Heart right ventricle (tissue), 16 donors: Measurements from ENCODE around the gene OR2T34. TPM values are rescaled to one million over a fixed set of nuclear protein-coding genes. Genes with fewer than 3 reads are reported as not detected.
"Not testable (repeated sequence)": the region's sequence is repeated elsewhere in the genome, so short reads cannot be mapped to it uniquely, and the experiment has no call there.

Source experiments
- ATAC-seq, 8 donors: fragments of 200-7000 bp; cut with Tn5 transposase; one replicate each; pipeline ENCODE4 v1.9.1; 2020; ENCODE audit warnings: mild to moderate bottlenecking in 8 of 8, moderate library complexity in 8 of 8, moderate number of reproducible peaks in 1 of 8
- DNase-seq, 2 donors: peaks; one replicate each; pipeline ENCODE4 v3.0.0-alpha.2; 2020
- H3K27ac ChIP-seq, 10 donors: fragments of 200-600 bp; sonication (generic) in 2 of 10; one replicate each; pipeline versions ENCODE4 v1.5.0 to v1.8.0; 2020 to 2022; ENCODE audit warnings: mild to moderate bottlenecking in 3 of 10
- H3K27me3 ChIP-seq, 7 donors: fragments of 200-600 bp; one replicate each; pipeline ENCODE4 v1.8.0; 2021 to 2022; ENCODE audit warnings: mild to moderate bottlenecking in 2 of 7
- H3K36me3 ChIP-seq, 9 donors: fragments of 200-600 bp; sonication (generic) in 1 of 9; one replicate each; pipeline versions ENCODE4 v1.5.0 to v1.8.0; 2020 to 2022; ENCODE audit warnings: mild to moderate bottlenecking in 2 of 9
- H3K4me1 ChIP-seq, 9 donors: fragments of 200-600 bp; sonication (generic) in 1 of 9; one replicate each; pipeline versions ENCODE4 v1.5.0 to v1.8.0; 2020 to 2022; ENCODE audit warnings: mild to moderate bottlenecking in 4 of 9
- H3K4me3 ChIP-seq, 10 donors: fragments of 200-600 bp; sonication (generic) in 2 of 10; one replicate each; pipeline versions ENCODE4 v1.5.0 to v1.8.0; 2020 to 2022; ENCODE audit warnings: mild to moderate bottlenecking in 7 of 10, moderate library complexity in 2 of 10
- H3K9me3 ChIP-seq, 11 donors: fragments of 200-600 bp in 10 of 11; sonication (generic) in 2 of 11; one replicate each; pipeline versions ENCODE4 v1.5.0 to v1.8.0; 2013 to 2022; ENCODE audit warnings: mild to moderate bottlenecking in 2 of 11, control low read depth in 1 of 11, moderate library complexity in 1 of 11
- CTCF ChIP-seq, 9 donors: fragments of 200-600 bp; sonication (generic) in 2 of 9; IDR thresholded peaks; one replicate each; pipeline versions ENCODE4 v1.5.0 to v1.8.0; 2021 to 2022; ENCODE audit warnings: antibody characterized with exemption in 9 of 9, mild to moderate bottlenecking in 5 of 9, moderate library complexity in 1 of 9
- WGBS, 2 donors: extraction: QIAGEN DNeasy Blood & Tissue Kit; methylation state at CpG; one replicate each; pipeline ENCODE4 v1.1.7; 2013; ENCODE audit warnings: inconsistent platforms in 1 of 2; 5-methylcytosine and 5-hydroxymethylcytosine counted together
- intact Hi-C, 10 donors: fragments of 100-400 bp; cut with DNase I; formaldehyde crosslinking; loops; one replicate each; pipeline versions ENCODE4 v1.11.1 to v1.14.2; 2022
- long read RNA-seq, 3 donors: library from polyadenylated mRNA; unstranded; transcript quantifications; one replicate each; pipeline ENCODE4 v2.0.0, GENCODE V29; 2020 to 2021
- polyA plus RNA-seq, 2 donors: library from polyadenylated mRNA; stranded (reverse); fragments of 200-250 nt; gene quantifications; one replicate each; pipeline ENCODE4 v1.2.3, GENCODE V29; 2013
- total RNA-seq, 10 donors: library from RNA; stranded (reverse); fragmentation: NEBNext Ultra II Directional in 3 of 10; extraction: Animal tissue kit (Norgen Biotek cat#: 25700) in 3 of 10; gene quantifications; one replicate each; pipeline versions ENCODE4 v1.2.1 to v1.2.4, GENCODE V29; 2021 to 2023
- donor health status: Arrhythmogenic right ventricular cardiomyopathy.
- donor health status: ischemic (EF 13 %, LVEDD 7.1; RV severe dilation, severe dysfunction).
- donor health status: healthy with polysubstance abuse.
- donor health status: DM: no; HTN: yes; CAD: no.
- donor health status: DM: no; HTN: no; CAD: no.
- donor health status: ischemic (EF 25% LVEDD 6.9; RV normal size, moderate dysfunction).
- donor health status: ischemic (EF 25% LVEDD 5.7; RV mildly dilated, moderate dysfunction).
- donor health status: healthy.
- donor health status: DM: yes; HTN: yes; CAD: no.
- donor health status: Ischemic cardiomyopathy.
- donor health status: ischemic (EF 35%, LVEDD 5.7; RV mildly dilated, moderate dysfunction).
- donor health status: nonischemic (EF 11% LVEDD 7.7; RV severe dilation, severe dysfunction).
- donor health status: DM: yes; HTN: yes; CAD: no.
- donor health status: PGD.
- donor health status: ischemic (EF 29% LVEDD 5.4; RV normal size, mild dysfunction).
- donor health status: nonischemic (EF 23%, LVEDD 6.1; RV moderate dilation, normal function).

Gene OR2T34
- not detected for total RNA-seq
- not detected for polyA plus RNA-seq
- long read RNA-seq, donor 1: 0 reads
- long read RNA-seq, donor 2: 0 reads
- long read RNA-seq, donor 3: 0 reads

- H3K36me3 ChIP-seq, H3K9me3 ChIP-seq, intact Hi-C loops, H3K4me1 ChIP-seq, H3K27ac ChIP-seq, H3K27me3 ChIP-seq, H3K4me3 ChIP-seq, DNase-seq, ATAC-seq: not testable (repeated sequence)
- 81 to 87% methylated on average over 3 of the region's 3 CpGs for WGBS, 2 donors
These were observed at the start of gene OR2T34 for GRCh38 chr1:248574657-248575056. OR2T34 (minus strand) TSS chr1:248574757; CDS start chr1:248574757, 0 bp downstream.

- no peak overlapping the region for H3K27ac ChIP-seq
- H3K4me1 ChIP-seq: no peaks in the 10 kb centered on the region
- no peaks in the 10 kb centered on the region for H3K36me3 ChIP-seq
- peak in 1 of 8 donors; percentile 41 for ATAC-seq
- peaks cover 0 to 6% (median 0%) of the 10 kb centered on the region in 7 donors for H3K27me3 ChIP-seq
- H3K9me3 ChIP-seq: no peaks in the 10 kb centered on the region
- DNase-seq: no peak
- WGBS, 2 donors: 52 to 67% methylated on average over 4 of the region's 4 CpGs
- H3K4me3 ChIP-seq: no peak overlapping the region
- intact Hi-C loops: loop anchor here in 6 of 10 donors (2.0 to 5.0 kb wide), 2 partner anchors 184 to 185 kb away; no protein-coding TSS in a partner anchor
- peak in 8 of 9 donors; percentile 21 to 65 (median 42) for TF ChIP-seq CTCF (IDR thresholded peaks at IDR 0.05)
These were observed 48.0 kb upstream of the OR2T34 start for GRCh38 chr1:248622570-248623001.

GRCh38 chr1:248621770-248622169, 47.2 kb upstream of the OR2T34 start:
- WGBS, 2 donors: 66 to 75% methylated on average over 7 of the region's 7 CpGs
- H3K36me3 ChIP-seq: no peaks in the 10 kb centered on the region
- H3K27ac ChIP-seq: no peak overlapping the region
- no peak for ATAC-seq
- H3K4me1 ChIP-seq: no peaks in the 10 kb centered on the region
- H3K27me3 ChIP-seq: peaks cover 0 to 6% (median 0%) of the 10 kb centered on the region in 7 donors
- H3K9me3 ChIP-seq: no peaks in the 10 kb centered on the region
- intact Hi-C loops: loop anchor here in 6 of 10 donors (2.0 to 5.0 kb wide), 2 partner anchors 185 to 186 kb away; no protein-coding TSS in a partner anchor
- no peak overlapping the region for H3K4me3 ChIP-seq
- no peak for DNase-seq
- TF ChIP-seq CTCF (IDR thresholded peaks at IDR 0.05): no peak

GRCh38 chr1:248618878-248619277, 44.3 kb upstream of the OR2T34 start:
- no peak for ATAC-seq
- Histone ChIP-seq H3K4me1 (no peaks in the 10 kb centered on the region), H3K4me3 (no peak overlapping the region), H3K9me3 (no peaks in the 10 kb centered on the region), H3K27me3 (peaks cover 0 to 6% (median 0%) of the 10 kb centered on the region in 7 donors), H3K27ac (no peak overlapping the region), H3K36me3 (no peaks in the 10 kb centered on the region)
- TF ChIP-seq CTCF (IDR thresholded peaks at IDR 0.05): peak in 7 of 9 donors; percentile 26 to 66 (median 45)
- whole genome bisulfite sequencing, 2 donors: 3 to 12% methylated on average over 3 of the region's 3 CpGs
- intact Hi-C loops: loop anchor here in 2 of 10 donors (5.0 kb wide), 1 partner anchor 188 kb away; no protein-coding TSS in a partner anchor
- peak in 1 of 2 donors; percentile 45 for DNase-seq

- 69 to 77% methylated on average over 7 of the region's 7 CpGs for WGBS, 2 donors
- H3K27me3 ChIP-seq: peaks cover 0 to 4% (median 0%) of the 10 kb centered on the region in 7 donors
- no peaks in the 10 kb centered on the region for H3K4me1 ChIP-seq
- no peaks in the 10 kb centered on the region for H3K9me3 ChIP-seq
- intact Hi-C loops: loop anchor here in 2 of 10 donors (5.0 kb wide), 1 partner anchor 189 kb away; no protein-coding TSS in a partner anchor
- ATAC-seq (no peak), DNase-seq (no peak)
- no peak overlapping the region for H3K4me3 ChIP-seq
- H3K36me3 ChIP-seq: no peaks in the 10 kb centered on the region
- TF ChIP-seq CTCF (IDR thresholded peaks at IDR 0.05): no peak
- no peak overlapping the region for H3K27ac ChIP-seq
These were observed 43.6 kb upstream of the OR2T34 start for GRCh38 chr1:248618119-248618518.
